ENCODE data around the gene CENPO. TPM values are rescaled to one million over a fixed set of nuclear protein-coding genes. Genes with fewer than 3 reads are reported as not detected.

Gene CENPO
- total RNA-seq, 1 experiment from 2014 or later, result 19.7 TPM

- no peak for DNase-seq (ENCODE audit: low spot score)
Observed at GRCh38 chr2:24860631-24861030, 67.4 kb downstream of the CENPO start.

- DNase-seq (ENCODE audit: low spot score), result no peak
Observed at GRCh38 chr2:24861500-24861899, 68.3 kb downstream of the CENPO start.

GRCh38 chr2:24863641-24864040, 70.4 kb downstream of the CENPO start:
- no peak for DNase-seq (ENCODE audit: low spot score)

GRCh38 chr2:24866946-24867345, 73.7 kb downstream of the CENPO start:
- DNase-seq (ENCODE audit: low spot score), result no peak

- no peak for DNase-seq (ENCODE audit: low spot score)
Observed at GRCh38 chr2:24870440-24870839, 77.2 kb downstream of the CENPO start.

GRCh38 chr2:24870891-24871705, 77.9 kb downstream of the CENPO start:
- DNase-seq (ENCODE audit: low spot score), result no peak

GRCh38 chr2:24871852-24872333, 78.7 kb downstream of the CENPO start:
- no peak for DNase-seq (ENCODE audit: low spot score)

Other genes starting within 250 kb of the CENPO start
- gene PTRHD1, start within 50 bp of the CENPO start, total RNA-seq (2014; rRNA removed; shearing (Covaris generic)), result 24.9 and 31.3 TPM in 2 replicates
- 11.3 and 26.8 TPM in 2 replicates for gene ADCY3, start 126.8 kb downstream of the CENPO start, total RNA-seq (2014; rRNA removed; shearing (Covaris generic))
- gene DNAJC27, start 178.5 kb downstream of the CENPO start, total RNA-seq (2014; rRNA removed; shearing (Covaris generic)), result 0.84 and 3.7 TPM in 2 replicates
- gene EFR3B, start 248.7 kb downstream of the CENPO start, total RNA-seq (2014; rRNA removed; shearing (Covaris generic)), result 0.19 and 0.21 TPM in 2 replicates

Measured in H4 (cell line).